Fibroblast of skin of left biceps (primary cell): ENCODE data around the gene ZDHHC14.

Experiments
- DNase-seq, 2 experiments: peaks; one replicate each; pipeline ENCODE4 v3.0.0-alpha.2; 2013; ENCODE audit warnings: low read depth in 2 of 2

ZDHHC14 gene

DNA sequence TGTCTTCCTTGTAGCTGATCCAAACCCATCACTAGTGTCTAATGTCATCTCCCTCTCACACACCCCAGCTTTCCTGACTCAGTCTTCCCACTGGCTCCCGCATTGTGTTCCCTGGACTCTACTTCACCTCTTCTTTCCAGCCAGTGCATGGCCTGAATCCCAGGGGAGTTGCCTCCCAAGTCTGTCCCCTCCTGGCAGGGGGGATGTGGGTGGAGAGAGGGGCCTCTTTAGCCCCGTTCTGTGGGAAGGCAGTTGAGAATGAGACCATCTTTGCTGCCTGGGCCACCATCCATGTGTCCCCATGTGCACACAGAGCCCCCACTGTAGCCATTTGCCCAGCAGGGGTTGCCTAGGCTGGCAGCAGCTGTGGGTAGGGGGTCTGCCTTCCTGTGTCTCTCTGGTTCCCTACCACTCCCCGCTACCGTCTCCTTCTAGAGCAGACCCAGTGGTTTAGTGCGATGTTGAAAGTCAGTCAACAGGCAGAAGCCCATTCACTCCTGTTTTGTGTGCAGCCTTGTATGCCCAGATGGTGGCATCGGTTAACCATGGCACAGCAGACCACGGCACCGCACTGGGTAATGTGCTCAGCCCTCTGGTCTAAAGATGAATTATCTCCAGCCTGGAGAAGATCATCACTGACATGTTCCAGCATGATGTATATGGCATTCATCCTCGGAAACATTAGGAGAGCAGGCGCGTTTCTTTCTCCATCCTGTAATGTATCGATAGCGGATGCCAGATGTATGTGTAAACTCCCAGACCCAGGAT lies 263.2 kb downstream of the ZDHHC14 start:
- no peak for DNase-seq

DNA sequence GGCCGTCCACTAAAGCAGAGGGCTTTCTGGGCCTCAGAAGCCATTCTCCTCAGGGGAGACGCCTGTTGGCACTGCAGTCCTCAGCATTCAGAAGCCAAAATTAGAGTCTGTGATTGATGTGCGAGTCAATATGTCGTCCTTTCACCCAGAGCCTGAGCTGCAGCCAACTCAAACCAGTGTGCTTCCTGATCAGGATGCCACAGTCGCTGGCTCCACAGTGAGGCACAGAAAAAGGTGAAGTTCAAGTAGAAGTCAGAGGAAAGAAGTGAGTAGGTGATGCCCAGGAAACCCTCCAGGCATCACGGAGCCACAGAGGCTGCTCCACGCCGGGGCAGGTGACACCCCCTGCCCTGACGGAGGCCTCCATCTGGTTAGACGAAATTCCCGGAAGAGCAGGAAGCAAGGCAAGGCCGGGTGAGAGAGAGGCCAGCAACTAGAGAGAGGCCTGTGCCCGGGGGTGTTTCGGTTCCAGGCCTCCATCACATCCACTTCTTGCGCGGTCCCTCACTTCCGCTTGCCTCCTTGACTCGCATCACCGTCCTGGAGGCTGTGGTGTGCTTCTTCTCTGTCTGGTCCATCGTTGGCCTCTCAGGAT lies 264.3 kb downstream of the ZDHHC14 start:
- DNase-seq, result no peak

DNA sequence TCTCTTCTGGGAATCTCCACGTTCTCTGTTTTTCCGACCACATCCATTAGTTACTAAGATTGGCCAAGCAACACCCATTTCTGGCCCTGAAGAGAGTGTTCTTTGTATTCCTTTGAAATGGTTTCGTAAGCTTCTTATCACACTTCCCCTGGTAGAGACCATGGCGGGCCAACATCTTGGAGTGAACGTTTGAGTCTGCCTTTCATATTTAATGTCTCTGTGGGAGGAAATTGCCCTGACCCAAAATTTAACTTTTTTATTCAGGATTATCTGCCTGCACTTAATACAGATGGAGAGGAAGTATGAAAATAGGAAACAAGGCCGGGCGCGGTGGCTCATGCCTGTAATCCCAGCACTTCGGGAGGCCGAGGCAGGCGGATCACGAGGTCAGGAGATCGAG lies 265.0 kb downstream of the ZDHHC14 start:
- no peak for DNase-seq

DNA sequence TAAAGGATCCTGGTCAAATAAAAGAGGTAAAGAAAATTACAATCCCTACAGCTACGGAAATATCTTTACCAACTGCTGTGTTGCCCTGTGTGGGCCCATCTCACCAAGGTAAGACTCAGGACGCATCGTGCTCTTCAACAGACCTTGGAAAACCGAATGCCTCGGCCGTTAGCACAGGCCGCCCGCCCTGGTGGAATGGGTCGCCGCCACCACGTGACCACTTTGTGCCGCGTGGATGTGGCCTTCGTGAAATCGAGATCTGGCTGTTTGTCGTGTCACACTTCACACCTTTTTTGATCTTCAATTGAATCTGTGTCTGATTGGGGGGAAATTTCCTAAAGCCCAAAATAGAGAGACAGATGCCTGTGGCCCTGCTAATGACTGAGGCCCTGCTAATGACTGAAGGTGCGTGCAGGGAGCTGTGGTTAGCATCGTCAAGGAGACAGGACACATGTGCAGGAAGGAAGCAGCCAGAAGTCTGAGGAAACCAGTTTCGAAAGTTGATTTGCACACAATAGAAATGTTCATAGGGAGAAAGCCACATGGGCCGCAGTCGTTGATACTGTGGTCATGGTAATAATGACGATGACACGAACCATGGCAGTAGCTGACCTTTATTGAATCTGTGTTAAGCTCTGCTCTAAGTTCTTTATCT lies 266.4 kb downstream of the ZDHHC14 start:
- DNase-seq, result no peak

DNA sequence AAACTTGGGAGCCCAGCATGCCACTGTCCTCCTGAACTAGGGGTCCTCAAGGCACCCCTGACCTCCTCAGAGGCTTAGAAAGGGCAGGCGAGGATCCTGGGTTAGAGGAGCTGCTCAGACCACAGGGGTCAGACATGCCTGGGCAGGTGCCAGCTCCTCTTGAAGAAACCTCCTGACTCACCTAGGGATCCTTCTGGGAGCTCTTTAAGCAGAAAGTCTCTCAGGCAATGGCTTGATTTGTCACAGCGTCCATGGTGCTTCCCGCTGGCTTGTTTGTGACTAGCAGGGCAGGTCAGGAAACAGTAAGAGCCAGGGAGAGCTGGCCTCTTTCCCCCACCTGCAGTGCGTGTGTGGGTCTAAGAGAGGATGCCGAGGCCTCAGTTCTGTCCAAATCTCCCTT lies 267.6 kb downstream of the ZDHHC14 start:
- DNase-seq, result no peak

DNA sequence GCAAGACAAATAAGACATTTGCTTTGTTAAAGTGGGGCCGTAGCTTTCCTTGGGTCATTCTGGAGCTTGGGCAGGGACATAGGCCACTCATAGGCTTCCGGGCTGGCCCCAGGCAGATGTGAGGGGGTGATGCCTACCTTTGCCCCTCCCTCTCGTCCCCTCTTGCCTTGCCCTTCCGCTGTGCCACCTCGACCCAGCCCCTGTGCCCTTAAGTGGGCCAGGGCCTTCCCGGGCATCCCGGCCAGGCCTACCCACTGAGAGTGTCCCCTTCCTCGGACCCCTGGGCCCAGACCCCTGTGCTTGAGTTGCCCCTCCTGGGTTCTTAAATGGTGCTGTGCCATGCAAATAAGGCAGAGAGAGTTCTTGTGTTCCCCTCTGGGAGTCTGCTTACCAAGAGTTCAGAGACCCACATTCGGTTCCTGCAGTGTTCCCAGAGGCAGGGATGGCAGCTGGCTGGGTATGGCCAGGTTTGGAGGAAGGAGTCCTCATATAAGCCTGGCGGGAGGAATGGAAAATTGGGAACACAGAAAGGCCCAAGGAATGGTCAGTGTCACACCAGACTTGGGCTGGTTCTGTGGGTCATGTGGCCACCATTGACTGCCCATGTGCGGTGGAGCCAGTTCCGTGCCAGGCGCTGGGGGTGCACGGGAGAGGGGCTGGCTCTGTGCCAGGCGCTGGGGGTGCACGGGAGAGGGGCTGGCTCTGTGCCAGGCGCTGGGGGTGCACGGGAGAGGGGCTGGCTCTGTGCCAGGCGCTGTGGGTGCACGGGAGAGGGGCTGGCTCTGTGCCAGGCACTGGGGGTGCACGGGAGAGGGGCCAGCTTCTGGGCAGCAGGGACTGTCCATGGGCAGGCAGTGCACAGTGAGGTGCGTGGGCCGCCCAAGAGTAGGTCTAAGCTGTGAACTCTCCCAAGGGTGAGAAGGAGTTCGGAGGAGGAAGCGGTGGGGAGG lies 268.6 kb downstream of the ZDHHC14 start:
- no peak for DNase-seq

DNA sequence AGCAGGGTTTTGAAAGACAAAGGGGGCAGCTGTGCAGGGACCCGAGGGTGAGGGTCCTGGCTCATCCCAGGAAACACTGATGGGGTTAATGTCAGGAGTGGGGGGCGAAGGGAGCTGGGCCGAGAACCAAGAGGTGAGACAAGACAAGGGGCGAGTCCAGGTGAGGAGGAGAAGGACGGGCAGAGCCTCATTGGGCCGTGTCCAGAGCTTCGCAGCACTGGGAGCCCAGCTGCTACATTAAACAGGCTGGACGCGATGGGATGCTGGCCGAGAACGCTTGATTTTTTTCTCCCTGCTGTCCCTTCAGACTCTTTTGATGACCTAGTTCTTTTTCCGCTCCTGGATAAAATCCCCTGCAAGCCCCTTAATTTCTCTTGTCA lies 269.3 kb downstream of the ZDHHC14 start:
- no peak for DNase-seq

DNA sequence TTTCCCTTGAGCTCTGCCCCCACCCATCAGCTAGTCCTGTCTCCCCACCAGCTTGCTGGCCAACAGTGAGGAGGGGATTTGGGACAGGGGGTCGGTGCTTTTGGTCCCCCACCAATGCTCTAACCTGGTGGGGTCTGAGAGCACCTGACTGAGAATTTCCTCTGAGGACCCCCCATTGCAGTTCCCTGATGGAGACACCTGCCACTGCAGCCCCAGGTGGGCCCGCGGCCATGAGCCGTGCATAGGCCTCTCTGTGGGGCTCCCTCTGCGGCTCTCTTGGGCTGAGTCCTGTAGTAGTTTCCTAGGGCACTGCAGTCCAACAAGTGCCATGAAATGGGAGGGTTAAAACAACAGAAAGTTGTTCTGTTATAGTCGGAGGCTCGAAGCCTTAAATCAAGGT lies 269.8 kb downstream of the ZDHHC14 start:
- DNase-seq, result no peak

DNA sequence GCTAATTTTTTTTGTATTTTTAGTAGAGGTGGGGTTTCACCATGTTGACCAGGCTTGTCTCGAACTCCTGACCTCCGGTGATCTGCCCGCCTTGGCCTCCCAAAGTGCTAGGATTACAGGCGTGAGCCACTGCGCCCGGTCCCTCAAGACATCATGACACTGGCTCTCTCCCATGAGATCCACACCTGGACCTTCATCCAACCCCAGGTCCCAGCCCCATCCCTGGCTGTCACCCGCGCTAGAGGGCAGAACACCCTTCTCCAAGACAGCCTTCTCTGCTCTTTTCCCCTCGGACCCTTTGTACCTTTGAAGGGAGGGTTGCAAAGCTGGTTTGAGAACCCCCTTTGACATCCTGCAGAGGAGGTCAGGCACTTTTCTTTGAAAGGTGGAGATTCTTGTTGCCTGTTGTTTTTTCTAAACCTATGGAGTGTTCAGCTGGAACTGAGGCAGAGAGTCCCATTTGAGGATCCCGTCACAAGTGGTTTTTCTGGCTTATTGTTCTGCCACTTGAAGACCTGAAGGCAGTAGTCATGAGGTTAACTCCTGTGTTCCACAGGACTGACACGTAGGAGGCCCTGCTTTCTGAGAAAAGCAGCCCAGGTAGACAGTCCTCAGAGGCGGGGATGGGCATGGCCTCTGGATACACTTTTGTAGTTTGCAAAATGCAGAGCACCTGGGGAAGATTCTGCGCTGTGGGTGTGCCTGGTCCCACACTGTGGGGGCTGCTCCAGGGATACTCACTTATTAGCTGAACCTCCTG lies 270.9 kb downstream of the ZDHHC14 start:
- DNase-seq, result no peak

DNA sequence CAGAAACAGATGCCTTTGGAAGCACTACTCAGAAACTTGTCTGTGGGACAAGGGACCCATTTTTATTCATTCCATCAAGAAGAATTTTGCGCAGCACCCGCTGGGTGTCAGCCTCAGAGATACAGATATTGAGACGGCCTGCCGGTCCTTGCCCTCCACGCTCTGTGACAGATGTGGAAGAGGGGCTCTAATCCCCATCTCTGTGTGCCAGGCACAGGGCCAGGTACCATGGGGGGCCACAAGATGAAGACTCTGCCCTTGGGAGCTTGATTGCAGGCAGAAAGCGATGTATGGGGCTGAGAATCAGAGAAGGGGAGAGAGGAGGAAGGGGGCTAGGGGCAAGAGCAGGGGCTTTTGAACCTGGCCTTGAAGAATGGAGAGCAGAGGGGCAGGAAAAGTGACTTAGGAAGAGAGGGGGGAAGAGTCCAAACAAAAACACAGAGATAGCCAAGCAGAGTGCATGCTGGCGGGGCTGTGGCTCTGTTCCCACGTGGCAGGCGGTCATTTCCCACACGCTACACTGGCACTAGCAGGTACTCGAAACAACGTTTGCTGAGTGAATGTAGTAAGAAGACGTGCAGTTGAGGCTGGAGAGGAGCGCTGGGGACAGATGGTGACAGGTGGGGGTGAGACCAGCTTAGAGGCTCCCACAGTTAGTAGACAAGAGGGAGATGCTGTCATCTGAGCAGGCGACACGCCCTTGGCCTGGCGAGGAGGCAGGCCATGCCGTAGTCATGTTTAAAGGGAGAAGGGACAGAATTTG lies 271.8 kb downstream of the ZDHHC14 start:
- no peak for DNase-seq

DNA sequence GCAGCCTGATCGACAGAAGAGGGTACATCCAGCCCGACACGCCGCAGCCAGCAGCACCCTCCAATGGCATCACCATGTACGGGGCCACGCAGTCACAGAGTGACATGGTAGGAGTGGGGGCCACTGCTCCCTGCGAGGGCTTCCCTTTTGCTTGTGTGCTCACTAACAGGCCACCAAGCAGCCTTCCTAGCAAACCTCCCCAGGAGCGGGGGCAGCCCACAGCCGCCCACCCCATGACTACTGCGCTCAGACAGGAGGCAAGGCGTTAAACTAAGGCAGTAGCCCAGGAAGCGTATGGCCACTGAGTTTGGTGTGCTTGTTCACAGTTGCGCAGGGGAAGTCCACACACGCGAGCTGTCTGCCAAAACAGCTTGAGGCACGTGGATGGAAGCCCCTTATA lies 272.5 kb downstream of the ZDHHC14 start:
- DNase-seq, result no peak

DNA sequence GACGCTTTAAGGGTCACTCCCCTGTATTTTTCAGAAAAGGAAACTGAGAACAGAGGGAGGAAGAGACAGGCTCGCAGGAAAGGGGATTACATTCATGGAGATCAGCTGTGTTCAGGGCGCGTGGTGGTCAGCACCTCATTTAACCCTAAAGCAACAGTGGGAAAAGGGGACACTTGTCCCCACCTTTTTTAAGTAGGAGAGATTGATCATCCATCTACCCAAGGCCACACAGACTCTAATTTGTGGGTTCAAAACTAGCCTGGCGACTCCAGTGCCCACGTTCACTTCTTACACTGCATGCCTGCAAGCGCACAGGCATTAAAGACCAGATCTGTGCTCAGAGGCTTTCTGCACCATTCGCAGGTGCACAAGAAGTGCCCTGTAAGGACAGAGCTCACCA lies 274.1 kb downstream of the ZDHHC14 start:
- DNase-seq, result no peak

DNA sequence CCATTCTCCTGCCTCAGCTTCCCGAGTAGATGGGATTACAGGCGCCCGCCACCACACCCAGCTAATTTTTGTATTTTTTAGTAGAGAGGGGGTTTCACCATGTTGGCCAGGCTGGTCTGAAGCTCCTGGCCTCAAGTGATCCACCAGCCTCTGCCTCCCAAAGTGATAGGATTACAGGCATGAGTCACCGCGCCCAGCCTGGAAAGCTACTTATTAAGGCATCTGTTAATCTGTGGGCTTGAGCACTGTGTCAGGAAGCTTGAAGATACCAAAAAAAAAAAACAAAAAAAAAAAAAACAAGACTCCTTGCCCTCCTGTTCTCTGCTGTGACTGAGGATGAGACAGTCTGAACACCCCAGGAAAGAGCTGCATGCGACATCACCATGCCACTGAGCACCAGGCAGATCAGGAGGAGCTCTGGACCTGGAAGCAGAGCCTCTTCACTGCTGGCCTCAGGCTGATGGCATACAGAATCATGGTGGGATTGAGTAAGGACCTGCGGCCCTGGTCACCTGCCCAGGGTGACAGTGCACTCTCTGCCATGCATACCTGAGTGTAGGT lies 275.5 kb downstream of the ZDHHC14 start:
- no peak for DNase-seq

DNA sequence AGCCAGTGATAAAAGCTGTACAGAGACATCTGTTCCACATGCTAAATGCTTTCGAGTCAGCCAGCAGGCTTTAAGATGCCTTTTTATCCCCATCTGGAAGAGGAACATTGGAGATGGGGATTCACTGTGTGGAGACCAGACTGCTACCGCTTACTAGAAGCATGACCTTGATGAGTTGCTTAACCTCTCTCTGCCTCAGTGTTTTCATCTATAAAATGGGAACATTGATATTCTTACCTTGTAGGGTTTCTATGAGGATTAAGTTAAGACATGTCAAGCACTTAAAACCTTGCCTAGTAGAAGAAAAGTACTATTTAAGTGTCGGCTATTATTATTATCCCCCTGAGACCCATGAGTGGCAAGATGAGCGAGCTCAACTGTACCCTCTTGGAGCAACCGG lies 276.8 kb downstream of the ZDHHC14 start:
- DNase-seq, result no peak

DNA sequence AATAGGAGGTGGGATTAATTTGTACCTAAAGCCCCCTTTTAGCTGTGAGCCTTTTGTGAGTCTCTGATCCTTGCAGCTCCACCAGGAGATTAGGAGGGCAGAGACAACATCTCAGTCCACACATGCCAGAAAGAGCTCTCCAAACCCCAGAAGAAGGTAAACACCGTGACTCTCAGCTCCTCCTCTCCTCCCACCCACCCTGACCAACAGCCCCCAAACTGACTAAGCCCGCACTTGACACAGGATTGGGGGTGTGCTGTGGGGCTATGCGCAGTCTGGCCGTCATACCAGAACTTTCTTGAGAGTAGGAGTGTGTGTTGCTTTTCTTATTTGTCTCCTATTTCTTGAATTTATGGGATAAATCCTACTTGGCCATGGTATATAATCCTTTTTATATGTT lies 277.3 kb downstream of the ZDHHC14 start:
- no peak for DNase-seq

DNA sequence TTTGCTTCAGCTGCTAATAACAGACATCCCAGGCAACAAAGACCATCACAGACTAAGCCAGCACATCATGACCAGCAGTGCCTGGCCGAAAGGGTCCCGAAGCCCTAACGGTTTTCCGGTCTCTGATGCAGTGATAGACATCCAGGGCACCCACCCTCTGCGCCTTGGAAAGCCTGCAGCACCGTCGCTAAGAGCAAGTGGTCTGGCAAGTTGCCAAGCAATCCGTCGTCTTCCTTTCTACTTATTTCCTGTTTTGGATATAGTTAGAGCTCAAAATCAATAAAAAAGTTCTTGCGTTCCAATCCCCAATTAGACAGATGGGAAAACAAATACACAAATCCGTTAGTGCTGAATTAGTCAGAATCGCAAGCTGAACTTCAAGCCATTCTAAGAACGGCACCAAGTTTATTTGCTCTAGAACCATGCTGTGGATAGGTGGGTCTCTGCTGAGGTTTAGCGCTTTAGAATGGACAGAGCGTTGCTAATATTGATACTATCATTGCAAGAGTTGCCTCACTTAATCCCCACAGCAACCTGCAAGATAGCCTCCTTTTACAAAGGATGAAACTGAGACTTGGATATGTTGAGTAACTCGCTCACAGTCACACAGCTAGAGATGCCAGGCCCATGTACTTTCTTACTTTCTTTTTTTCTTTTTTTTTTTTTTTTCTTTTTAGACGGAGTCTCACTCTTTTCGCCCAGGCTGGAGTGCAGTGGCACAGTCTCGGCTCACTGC lies 278.7 kb downstream of the ZDHHC14 start:
- no peak for DNase-seq

DNA sequence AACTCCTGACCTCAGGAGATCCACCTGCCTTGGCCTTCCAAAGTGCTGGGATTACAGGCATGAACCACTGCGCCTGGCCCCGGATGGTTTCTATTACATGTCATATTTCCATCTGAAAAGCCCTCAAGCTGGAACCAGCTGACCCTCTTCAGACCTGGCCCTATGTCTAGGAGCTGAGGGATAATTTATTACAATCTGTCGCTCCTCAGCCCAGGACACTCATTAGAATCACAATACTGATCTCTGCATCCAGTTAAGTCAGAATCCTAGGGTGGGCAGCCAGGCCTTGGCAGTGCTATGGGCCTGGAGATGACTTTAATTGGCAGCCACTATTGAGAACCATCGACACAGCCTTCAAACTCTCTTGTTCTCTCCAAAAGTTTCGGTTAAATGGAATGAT lies 279.4 kb downstream of the ZDHHC14 start:
- DNase-seq, result no peak

DNA sequence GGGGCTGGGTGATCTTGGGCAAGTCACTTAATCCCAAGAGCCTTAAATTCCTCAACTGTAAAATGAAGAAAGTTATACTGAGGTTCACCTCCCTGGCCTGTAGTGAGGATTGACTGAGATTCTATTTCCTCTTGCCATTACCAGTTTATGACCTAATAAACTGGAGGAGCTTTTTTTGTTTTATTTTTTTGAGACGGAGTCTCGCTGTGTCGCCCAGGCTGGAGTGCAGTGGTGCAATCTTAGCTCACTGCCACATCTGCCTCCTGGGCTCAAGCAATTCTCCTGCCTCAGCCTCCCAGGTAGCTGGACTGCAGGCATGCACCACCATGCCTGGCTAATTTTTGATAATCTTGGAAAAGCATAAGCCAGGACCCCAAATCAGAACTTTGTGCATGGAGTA lies 280.7 kb downstream of the ZDHHC14 start:
- no peak for DNase-seq

DNA sequence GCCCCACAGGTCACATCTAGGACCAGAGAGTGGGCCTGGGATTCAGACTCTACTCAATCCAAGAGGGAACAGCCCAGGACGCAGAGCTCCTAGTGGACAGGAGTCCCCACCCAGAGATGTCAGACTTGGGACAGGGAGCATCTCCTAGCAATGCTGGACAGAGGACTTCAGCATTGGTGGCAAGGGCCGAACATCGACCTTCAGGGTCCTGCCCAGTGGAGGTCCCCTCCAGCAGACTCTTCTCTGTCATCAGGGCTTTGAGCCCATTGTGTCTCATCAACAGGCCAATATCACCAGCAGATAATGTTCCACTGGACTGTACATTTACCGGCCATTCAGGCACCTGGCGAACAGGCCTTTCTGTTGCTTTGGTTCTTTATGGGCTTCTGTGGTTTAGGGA lies 282.3 kb downstream of the ZDHHC14 start:
- no peak for DNase-seq

DNA sequence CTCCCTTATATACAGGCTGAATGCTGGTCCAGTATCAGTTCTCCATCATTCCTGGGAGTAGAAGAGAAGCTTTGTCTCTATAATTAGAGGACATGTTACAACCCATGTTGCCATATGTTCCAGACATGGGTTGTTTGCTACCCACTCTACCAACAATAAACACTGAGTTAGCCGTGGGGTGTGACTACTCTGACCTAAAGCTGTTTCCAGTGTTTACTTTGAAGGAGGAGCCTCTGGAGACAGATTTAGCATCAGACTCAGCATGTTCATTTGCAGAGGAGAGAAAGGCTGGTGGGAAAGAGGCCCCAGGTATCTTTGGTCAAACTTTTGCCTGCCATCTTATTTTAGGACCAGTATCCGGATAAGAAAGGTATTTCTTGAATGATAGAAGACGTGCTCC lies 284.2 kb downstream of the ZDHHC14 start:
- no peak for DNase-seq
